Fibroblast of villous mesenchyme (primary cell): ENCODE data around the gene AIFM1. TPM values are rescaled to one million over a fixed set of nuclear protein-coding genes. Genes with fewer than 3 reads are reported as not detected.

ENCODE experiments used
- DNase-seq: peaks from one replicate; pipeline ENCODE4 v3.0.0-alpha.2; 2010; ENCODE audit warnings: low read depth
- H3K4me3 ChIP-seq: 2 replicates; pipeline ENCODE4 v1.5.1; 2011; ENCODE audit warnings: low read depth, mild to moderate bottlenecking, low read length
- CTCF ChIP-seq: IDR thresholded peaks from 2 replicates; pipeline ENCODE4 v1.5.1; 2012; ENCODE audit warnings: low read depth, mild to moderate bottlenecking, low read length; ENCODE audit not compliant: insufficient read depth
- total RNA-seq: library from RNA; depleted of rRNA; stranded (reverse); fragments of >200 nt; gene quantifications from 2 replicates; pipeline ENCODE4 v1.2.3, GENCODE V29; 2012

AIFM1 gene
- total RNA-seq, 1 donor: 16.0 TPM

- no peak overlapping the region for H3K4me3 ChIP-seq
- no peak for TF ChIP-seq CTCF
- DNase-seq: no peak
These were observed 59.6 kb downstream of the AIFM1 start for GRCh38 chrX:130106071-130106470.

- DNase-seq: peak; percentile 45
- TF ChIP-seq CTCF: no peak
- no peak overlapping the region for H3K4me3 ChIP-seq
These were observed 60.4 kb downstream of the AIFM1 start for GRCh38 chrX:130105244-130105643.

GRCh38 chrX:130103605-130104004 is 62.0 kb downstream of the AIFM1 start:
- TF ChIP-seq CTCF: no peak
- DNase-seq: no peak
- H3K4me3 ChIP-seq: no peak overlapping the region

GRCh38 chrX:130100180-130100579 is 65.5 kb downstream of the AIFM1 start:
- DNase-seq: peak; percentile 83
- TF ChIP-seq CTCF: no peak
- no peak overlapping the region for H3K4me3 ChIP-seq

- no peak for TF ChIP-seq CTCF
- no peak for DNase-seq
- no peak overlapping the region for H3K4me3 ChIP-seq
These were observed 67.5 kb downstream of the AIFM1 start for GRCh38 chrX:130098210-130098552.

GRCh38 chrX:130097507-130098209 is 68.0 kb downstream of the AIFM1 start:
- TF ChIP-seq CTCF: no peak
- no peak overlapping the region for H3K4me3 ChIP-seq
- peak; percentile 82 for DNase-seq

GRCh38 chrX:130095249-130096030 is 70.2 kb downstream of the AIFM1 start:
- no peak overlapping the region for H3K4me3 ChIP-seq
- no peak for TF ChIP-seq CTCF
- DNase-seq: no peak
